GM12892 (cell line): ENCODE results near the gene FBL. TPM values are rescaled to one million over a fixed set of nuclear protein-coding genes. Genes with fewer than 3 reads are reported as not detected.
"Not testable (repeated sequence)": the region's sequence is repeated elsewhere in the genome, so short reads cannot be mapped to it uniquely, and the experiment has no call there.

Experiments used
- DNase-seq: peaks from one replicate; pipeline ENCODE4 v3.0.0; 2011; ENCODE audit not compliant: insufficient read length
- FAIRE-seq: peaks from 2 replicates; lab custom pipeline; 2011; peaks lifted over from hg19 to GRCh38; lab: Jason Lieb, UNC
- POLR2A ChIP-seq: IDR thresholded peaks from 2 replicates; pipeline ENCODE4 v1.6.1; 2011; ENCODE audit warnings: low read depth, low read length, control low read depth
- POLR2AphosphoS5 ChIP-seq: IDR thresholded peaks from 2 replicates; pipeline ENCODE4 v1.6.1; 2011; ENCODE audit warnings: low read depth, low read length, control low read depth
- TAF1 ChIP-seq: IDR thresholded peaks from 2 replicates; pipeline ENCODE4 v1.6.1; 2011; ENCODE audit warnings: low read depth, mild to moderate bottlenecking, control low read depth, low read length, borderline replicate concordance
- polyA plus RNA-seq: library from polyadenylated mRNA; unstranded; fragments of >200 nt; gene quantifications from one replicate; pipeline ENCODE4 v1.2.1, GENCODE V29; 2012; ENCODE audit warnings: missing spikeins, inconsistent platforms; ENCODE audit not compliant: missing spikeins

FBL gene
- 464 TPM for polyA plus RNA-seq

DNA sequence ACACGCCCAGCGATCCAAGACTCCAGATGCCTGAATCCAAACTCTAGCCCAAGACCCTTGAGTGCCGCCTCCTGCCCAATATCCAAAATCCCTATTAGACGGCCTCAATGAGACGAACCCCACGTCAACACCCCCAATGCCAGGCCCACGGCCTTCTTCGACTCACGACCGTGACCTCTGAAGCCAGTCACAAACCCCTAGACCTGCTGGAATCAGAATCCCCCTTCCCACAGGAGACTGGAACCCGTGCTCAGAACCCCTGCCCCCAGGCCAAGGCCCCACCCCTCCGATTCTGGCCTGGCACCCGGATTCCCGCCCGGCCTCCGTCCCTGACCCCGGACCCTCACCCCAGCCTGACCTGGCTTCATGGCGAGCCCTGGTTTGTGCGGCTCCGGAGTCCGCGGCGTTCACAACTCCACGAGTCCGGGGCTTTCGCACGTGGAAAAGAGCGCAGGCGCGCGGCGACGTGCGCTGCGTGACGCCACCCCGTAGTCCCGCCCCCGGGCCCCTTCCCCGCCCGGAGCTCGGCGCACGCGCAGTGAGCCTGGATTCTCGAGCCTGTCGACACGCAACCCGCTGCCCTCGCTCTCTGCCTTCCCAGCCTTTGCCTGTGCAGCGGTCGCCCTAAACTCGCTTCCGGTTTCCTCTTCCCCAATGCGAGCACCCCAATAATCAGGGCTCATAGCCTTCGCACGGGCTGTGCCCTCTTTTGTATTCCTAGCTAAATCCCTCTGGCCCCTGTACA, at the start of gene FBL:
Gene FBL (minus strand): TSS at position 447 of the 745 bp plus-strand sequence. CDS start 79 bp downstream, at position 368.
- TF ChIP-seq POLR2A = peak; percentile 90
- TF ChIP-seq POLR2AphosphoS5 = peak; percentile 92
- TF ChIP-seq TAF1 = peak; percentile 84
- peak; percentile 98 for FAIRE-seq
- peak; percentile 96 for DNase-seq

- not testable (repeated sequence) for DNase-seq, FAIRE-seq
These were observed 48.9 kb upstream of the FBL start for GRCh38 chr19:39895096-39895495.

DNA sequence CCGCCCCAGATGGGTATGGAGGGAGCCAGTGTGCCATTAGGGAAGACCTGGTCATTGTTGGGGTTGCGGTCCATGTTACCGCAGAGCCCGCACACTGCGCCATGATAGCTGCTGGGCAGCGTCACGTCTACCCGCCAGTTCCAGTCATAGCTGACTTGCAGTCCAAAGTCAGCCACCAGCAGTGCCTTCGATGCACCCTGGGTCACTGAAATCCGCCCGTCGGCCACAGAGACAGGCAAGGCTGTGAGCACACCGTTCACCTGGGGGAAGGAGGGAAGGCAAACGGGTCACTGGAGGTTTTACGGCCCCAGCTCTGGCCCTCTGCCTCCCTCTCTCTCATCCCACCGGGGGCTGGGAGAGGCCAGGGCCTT, 48.0 kb upstream of the FBL start:
- not testable (repeated sequence) for DNase-seq, FAIRE-seq

DNA sequence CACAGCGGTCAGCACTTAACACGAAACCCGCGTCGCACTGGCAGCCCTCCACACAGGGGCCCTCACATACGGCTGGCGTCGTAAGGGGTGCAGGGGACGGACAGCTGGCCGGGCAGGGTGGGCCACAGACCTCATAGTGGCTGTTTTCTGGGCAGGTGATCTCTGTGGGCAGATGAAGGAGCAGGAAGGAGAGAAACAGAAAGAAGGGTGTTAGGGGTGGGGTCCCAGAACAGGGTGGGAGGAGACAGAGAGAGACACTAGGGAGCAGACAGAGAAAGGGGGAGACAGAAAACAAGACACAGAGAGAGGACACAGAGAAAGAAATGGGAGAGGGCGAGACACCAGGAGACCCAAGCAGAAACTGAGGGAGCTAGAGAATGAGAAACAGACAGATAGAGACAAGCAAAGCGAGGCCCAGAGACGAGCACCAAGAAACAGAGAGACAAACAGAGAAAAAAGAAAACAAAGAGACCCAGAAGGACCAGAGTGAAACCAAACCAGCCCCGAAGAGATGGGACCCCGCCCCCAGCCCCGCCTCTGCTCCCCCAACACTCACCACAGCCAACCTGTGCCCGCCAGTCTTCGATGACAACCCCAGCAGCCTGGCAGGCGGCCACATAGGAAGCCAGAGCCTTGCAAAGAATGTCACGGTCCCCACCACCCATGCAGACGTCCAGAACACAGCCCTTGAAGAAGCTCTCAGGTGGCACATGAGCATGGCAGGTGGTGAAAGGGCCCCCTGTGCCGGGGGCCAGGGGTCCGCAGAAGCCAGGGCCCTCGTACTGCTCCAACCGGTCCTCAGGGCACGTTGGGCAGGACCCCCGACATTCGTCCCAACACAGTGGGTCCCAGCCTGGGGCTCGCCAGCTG, 47.4 kb upstream of the FBL start:
- FAIRE-seq, DNase-seq: not testable (repeated sequence)

- not testable (repeated sequence) for DNase-seq, FAIRE-seq
These were observed 46.3 kb upstream of the FBL start for GRCh38 chr19:39892506-39892902.

GRCh38 chr19:39891660-39892505, 45.7 kb upstream of the FBL start:
- not testable (repeated sequence) for FAIRE-seq, DNase-seq

DNA sequence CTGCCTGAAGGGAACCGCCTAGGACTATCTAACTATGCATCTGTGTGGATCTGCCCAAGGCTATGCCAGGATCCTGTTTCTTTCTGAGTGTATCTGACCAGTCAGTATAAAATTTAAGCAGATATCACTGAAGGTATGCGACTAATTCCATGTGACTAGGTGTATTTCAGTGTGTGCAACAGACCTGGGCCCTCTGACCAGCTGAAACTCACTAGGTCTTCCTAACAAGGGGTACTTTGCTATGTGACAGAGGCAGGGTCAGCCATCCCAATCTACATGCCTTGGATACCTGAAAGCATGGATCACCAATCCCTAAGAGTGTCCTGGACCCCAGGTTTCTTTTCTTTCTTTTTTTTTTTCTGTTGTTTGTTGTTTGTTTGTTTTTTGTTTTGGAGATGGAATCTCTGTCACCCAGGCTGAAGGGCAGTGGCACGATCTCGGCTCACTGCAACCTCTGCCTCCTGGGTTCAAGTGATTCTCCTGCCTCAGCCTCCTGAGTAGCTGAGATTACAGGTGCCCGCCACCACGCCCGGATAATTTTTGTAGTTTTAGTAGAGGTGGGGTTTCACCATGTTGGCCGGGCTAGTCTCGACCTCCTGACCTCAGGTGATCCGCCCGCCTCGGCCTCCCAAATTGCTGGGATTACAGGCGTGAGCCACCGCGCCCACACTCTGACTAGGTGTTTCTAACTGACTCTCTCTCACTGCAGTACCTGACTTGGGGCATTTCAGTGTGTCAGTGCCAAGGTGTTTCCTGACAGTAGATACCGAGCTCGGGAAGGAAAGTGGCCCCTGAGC, 44.8 kb upstream of the FBL start:
- DNase-seq = no peak
- FAIRE-seq = no peak
- no peak for TF ChIP-seq POLR2A
- no peak for TF ChIP-seq POLR2AphosphoS5
- no peak for TF ChIP-seq TAF1

DNA sequence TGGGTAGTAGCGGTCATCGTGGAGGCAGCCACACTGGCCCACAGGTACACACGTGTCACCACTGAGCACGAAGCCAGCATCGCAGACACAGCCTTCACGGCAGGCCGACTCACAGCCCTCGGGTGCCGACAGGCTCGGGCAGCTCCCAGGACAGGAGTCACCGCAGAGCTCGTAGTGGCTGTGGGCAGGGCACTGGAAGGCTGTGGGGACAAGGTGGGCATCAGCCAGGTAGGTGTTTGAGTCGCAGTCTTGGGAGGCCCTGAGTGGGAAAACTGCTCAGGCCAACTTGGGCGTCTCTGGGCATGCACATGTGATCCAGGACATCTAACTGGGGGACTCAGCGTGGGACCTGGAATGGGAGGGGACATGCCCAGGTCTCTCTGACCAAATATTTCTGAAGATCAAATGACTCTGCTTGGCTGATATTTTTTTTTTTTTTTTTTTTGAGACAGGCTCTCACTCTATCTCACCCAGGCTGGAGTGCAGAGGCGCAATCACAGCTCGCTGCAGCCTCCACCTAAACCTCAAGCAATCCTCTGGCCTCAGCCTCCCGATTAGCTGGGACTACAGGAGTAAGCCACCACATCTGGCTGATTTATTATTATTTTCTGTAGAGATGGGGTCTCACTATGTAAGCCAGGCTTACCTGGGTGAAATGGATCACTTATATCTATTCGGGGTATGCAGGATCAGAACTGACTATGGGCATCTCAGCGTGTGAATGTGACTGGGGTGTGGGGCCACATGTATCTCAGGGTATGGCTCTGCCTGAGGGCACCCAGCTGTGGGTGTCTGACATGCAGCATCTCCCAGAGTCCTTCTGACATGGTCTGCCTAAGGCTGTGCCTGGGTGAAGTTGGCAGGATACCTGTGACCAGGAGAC, 43.9 kb upstream of the FBL start:
- FAIRE-seq, DNase-seq: not testable (repeated sequence)

GRCh38 chr19:39887456-39887951, 41.3 kb upstream of the FBL start:
- FAIRE-seq, DNase-seq: not testable (repeated sequence)

GRCh38 chr19:39885821-39886554, 39.8 kb upstream of the FBL start:
- FAIRE-seq, DNase-seq: not testable (repeated sequence)

DNA sequence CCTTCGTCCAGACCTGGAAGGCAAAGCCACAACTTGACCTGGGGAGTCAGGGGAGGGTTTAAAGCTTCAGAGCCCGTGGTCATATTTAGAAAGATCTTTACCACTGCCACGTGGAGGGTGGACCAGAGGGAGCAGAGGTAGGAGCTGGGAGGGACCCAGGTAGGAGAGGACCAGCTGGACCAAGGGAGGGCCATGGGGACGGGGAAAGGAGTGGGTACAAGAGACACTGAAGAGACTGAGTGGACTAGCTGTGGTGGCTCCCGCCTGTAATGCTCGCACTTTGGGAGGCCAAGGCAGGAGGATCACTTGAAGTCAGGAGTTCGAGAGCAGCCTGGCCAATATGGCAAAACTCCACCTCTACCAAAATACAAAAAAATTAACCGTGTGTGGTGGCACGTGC, 38.5 kb upstream of the FBL start:
- FAIRE-seq, DNase-seq: not testable (repeated sequence)

DNA sequence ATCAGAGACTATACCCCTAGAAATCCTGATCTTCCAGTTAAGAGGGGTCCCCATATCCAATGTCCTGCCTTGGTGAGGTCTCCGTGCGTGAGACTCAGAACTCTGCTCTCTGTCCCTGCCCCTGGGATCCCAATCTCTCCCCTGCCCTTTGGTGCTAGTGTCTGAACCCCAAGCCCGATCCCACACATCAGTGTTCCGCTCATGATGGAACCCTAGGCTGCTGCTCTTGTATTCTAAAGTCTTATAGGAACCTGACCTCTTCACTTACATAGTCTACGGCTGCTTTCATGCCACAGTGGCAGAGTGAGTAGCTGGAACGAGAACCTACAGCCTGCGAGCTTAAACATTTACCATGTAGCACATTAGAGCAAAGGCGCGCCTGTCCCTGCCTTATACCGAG, 36.5 kb upstream of the FBL start:
- FAIRE-seq, DNase-seq: not testable (repeated sequence)

DNA sequence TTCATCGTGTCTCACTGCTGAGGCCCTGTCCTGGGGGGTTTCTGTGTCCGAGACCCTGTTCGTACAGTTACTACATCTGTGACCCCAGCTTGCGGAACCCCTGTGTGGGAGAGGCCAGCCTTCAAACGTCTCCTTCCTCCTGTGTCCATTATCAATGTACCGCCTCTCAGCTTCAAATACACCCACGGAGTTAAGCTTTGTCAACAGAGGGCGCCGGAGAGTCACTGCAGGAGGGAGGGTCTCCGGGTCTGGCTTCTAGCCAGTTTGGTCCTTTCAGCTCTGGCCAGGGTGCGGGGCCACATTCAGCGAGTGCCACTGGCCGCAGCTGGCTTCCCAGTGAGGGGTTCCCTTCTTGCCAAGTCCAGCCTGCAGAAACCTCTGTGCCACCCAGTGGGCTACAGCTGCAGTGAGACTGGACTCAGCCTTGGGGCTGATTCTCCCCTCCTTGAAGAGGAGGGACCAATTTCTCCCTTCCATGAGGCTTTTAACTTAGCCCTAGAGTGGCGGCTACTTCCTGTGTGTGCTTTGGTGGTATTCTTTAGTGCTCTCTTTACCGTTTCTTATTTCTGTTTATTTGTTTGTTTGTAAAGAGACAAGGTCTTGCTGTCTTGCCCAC, 35.4 kb upstream of the FBL start:
- not testable (repeated sequence) for DNase-seq, FAIRE-seq

- FAIRE-seq, DNase-seq: not testable (repeated sequence)
These were observed 34.1 kb upstream of the FBL start for GRCh38 chr19:39880241-39880640.

GRCh38 chr19:39879796-39880195, 33.6 kb upstream of the FBL start:
- DNase-seq, FAIRE-seq: not testable (repeated sequence)
